Transverse colon (tissue), 4 donors: Measurements from ENCODE around the gene FCGBP. TPM values are rescaled to one million over a fixed set of nuclear protein-coding genes. Genes with fewer than 3 reads are reported as not detected.

Experiments
- DNase-seq: peaks from one replicate; pipeline ENCODE4 v3.0.0-alpha.2; 2019
- H3K27ac ChIP-seq, 4 donors: fragments of 200-600 bp; sonication (generic); 2 replicates each; pipeline ENCODE4 v1.5.1; 2016 to 2018; ENCODE audit warnings: inconsistent platforms in 4 of 4
- H3K27me3 ChIP-seq: fragments of 200-600 bp; sonication (generic); 2 replicates; pipeline ENCODE4 v1.5.1; 2017; ENCODE audit warnings: inconsistent platforms
- H3K36me3 ChIP-seq, 4 donors: fragments of 200-600 bp; sonication (generic); 2 replicates each; pipeline ENCODE4 v1.5.1; 2017 to 2019; ENCODE audit warnings: inconsistent platforms in 4 of 4
- H3K4me1 ChIP-seq, 4 donors: fragments of 200-600 bp; sonication (generic); 2 replicates each; pipeline ENCODE4 v1.5.1; 2017 to 2020; ENCODE audit warnings: inconsistent platforms in 4 of 4
- H3K4me3 ChIP-seq, 4 donors: fragments of 200-600 bp; sonication (generic); 1 replicate in 1 of 4; 2 replicates in 3 of 4; pipeline versions ENCODE4 v1.5.1 to v1.6.1; 2017 to 2019; ENCODE audit warnings: inconsistent platforms in 4 of 4
- H3K9me3 ChIP-seq, 2 donors: fragments of 200-600 bp; sonication (generic); 2 replicates each; pipeline ENCODE4 v1.5.1; 2017 to 2019; ENCODE audit warnings: inconsistent platforms in 2 of 2
- EP300 ChIP-seq: sonication (generic); formaldehyde crosslinking; IDR thresholded peaks from one replicate; pipeline ENCODE4 v1.6.1; 2017; ENCODE audit warnings: antibody characterized with exemption, low read depth
- POLR2A ChIP-seq: fragments of 450-650 bp; IDR thresholded peaks from one replicate; pipeline ENCODE4 v1.6.1; 2016; ENCODE audit warnings: antibody characterized with exemption, mild to moderate bottlenecking, moderate library complexity
- POLR2AphosphoS5 ChIP-seq, 3 donors: sonication (generic); formaldehyde crosslinking; IDR thresholded peaks; one replicate each; pipeline ENCODE4 v1.6.1; 2016; ENCODE audit warnings: antibody characterized with exemption in 3 of 3
- WGBS, 2 donors: methylation state at CpG; one replicate each; pipeline ENCODE4 v1.1.5; 2018; ENCODE audit warnings: low coverage in 1 of 2; 5-methylcytosine and 5-hydroxymethylcytosine counted together
- in situ Hi-C, 4 donors: fragments of 200-750 bp; cut with MboI; loops; one replicate each; pipeline versions ENCODE4 v1.15.0 to v1.15.1; 2017; ENCODE audit warnings: low sequenced_read_pairs in 3 of 4, low pct_ligation_motif_present in 1 of 4, low pct_unique_long_range_greater_than_20kb in 1 of 4
- intact Hi-C: fragments of 100-400 bp; cut with DNase I; formaldehyde crosslinking; loops from one replicate; pipeline ENCODE4 v1.15.1; 2023; ENCODE audit warnings: low total_unique reads
- total RNA-seq, 4 donors: library from RNA; depleted of rRNA; stranded (reverse); fragments of >200 nt; gene quantifications; one replicate each; pipeline ENCODE4 v1.1.0, GENCODE V29; 2016
- TF ChIP-seq, protein P1 (sequence below), 5 experiments: fragments of 200-600 bp in 3 of 5; fragments of 450-650 bp in 2 of 5; sonication (generic) in 3 of 5; IDR thresholded peaks; 1 replicate in 2 of 5; 2 replicates in 3 of 5; pipeline ENCODE4 v1.5.1; 2016 to 2017; ENCODE audit warnings: antibody characterized with exemption in 5 of 5, inconsistent platforms in 3 of 5, mild to moderate bottlenecking in 2 of 5, moderate library complexity in 1 of 5

The FCGBP gene
- total RNA-seq, 4 donors from 2014 or later: 1,603 to 6,178 (median 2,329) TPM

DNA sequence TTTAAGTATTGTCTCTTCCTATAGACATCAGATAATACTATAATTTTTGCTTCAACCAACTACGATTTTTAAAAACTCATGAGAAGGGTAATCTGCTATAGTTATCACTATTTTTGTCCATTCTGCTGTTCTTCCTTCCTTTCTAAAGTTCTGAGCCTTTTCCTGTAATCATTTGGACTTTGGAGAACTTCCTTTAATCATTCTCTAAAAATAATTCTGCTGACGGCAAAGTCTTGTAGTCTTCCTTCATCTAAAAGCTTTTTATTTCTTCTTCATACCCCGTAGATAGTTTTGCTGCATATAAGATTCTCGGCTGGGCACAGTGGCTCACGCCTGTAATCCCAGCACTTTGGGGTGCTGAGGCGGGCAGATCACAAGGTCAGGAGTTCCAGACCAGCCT is 5.1 kb upstream of the FCGBP start:
- H3K9me3 ChIP-seq: peaks cover 0 to 8% of the 10 kb centered on the region in 2 donors
- H3K4me3 ChIP-seq: no peak overlapping the region
- H3K27me3 ChIP-seq: peaks cover 3% of the 10 kb centered on the region
- DNase-seq: no peak
- H3K27ac ChIP-seq: no peak overlapping the region
- intact Hi-C loops (no loop called here), in situ Hi-C loops (no loop called here)
- H3K36me3 ChIP-seq: no peaks in the 10 kb centered on the region
- WGBS, 2 donors: 87 to 90% methylated on average over 6 of the region's 6 CpGs
- peaks cover 4 to 77% (median 50%) of the 10 kb centered on the region in 4 donors for H3K4me1 ChIP-seq
- TF ChIP-seq EP300: no peak
- TF ChIP-seq, protein P1, sequence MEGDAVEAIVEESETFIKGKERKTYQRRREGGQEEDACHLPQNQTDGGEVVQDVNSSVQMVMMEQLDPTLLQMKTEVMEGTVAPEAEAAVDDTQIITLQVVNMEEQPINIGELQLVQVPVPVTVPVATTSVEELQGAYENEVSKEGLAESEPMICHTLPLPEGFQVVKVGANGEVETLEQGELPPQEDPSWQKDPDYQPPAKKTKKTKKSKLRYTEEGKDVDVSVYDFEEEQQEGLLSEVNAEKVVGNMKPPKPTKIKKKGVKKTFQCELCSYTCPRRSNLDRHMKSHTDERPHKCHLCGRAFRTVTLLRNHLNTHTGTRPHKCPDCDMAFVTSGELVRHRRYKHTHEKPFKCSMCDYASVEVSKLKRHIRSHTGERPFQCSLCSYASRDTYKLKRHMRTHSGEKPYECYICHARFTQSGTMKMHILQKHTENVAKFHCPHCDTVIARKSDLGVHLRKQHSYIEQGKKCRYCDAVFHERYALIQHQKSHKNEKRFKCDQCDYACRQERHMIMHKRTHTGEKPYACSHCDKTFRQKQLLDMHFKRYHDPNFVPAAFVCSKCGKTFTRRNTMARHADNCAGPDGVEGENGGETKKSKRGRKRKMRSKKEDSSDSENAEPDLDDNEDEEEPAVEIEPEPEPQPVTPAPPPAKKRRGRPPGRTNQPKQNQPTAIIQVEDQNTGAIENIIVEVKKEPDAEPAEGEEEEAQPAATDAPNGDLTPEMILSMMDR (IDR thresholded peaks at IDR 0.05): no peak
- TF ChIP-seq POLR2AphosphoS5 (IDR thresholded peaks at IDR 0.05): no peak
- no peak for TF ChIP-seq POLR2A

GRCh38 chr19:39937787-39938186 is 3.4 kb upstream of the FCGBP start:
- H3K4me1 ChIP-seq: peaks cover 0 to 66% (median 46%) of the 10 kb centered on the region in 4 donors
- peaks cover 0 to 8% of the 10 kb centered on the region in 2 donors for H3K9me3 ChIP-seq
- no peak for DNase-seq
- peak overlapping the region; percentile 58 to 77 (median 69) for H3K27ac ChIP-seq
- H3K4me3 ChIP-seq: no peak overlapping the region
- in situ Hi-C loops: no loop called here
- H3K36me3 ChIP-seq: no peaks in the 10 kb centered on the region
- peaks cover 3% of the 10 kb centered on the region for H3K27me3 ChIP-seq
- TF ChIP-seq EP300 (no peak), POLR2AphosphoS5 (IDR thresholded peaks at IDR 0.05) (no peak), POLR2A (no peak)
- TF ChIP-seq, protein P1 (IDR thresholded peaks at IDR 0.05): no peak
- WGBS, 2 donors: 50 to 76% methylated on average over 2 of the region's 2 CpGs
- intact Hi-C loops: no loop called here

GRCh38 chr19:39937094-39937720 is 2.8 kb upstream of the FCGBP start:
- WGBS, 2 donors: 66 to 100% methylated on average over 1 to 5 of the region's 5 CpGs
- Histone ChIP-seq H3K27me3 (peaks cover 3% of the 10 kb centered on the region), H3K4me1 (peaks cover 0 to 60% (median 43%) of the 10 kb centered on the region in 4 donors), H3K36me3 (no peaks in the 10 kb centered on the region), H3K9me3 (peaks cover 0 to 8% of the 10 kb centered on the region in 2 donors), H3K4me3 (no peak overlapping the region), H3K27ac (peak overlapping the region; percentile 58 to 77 (median 69))
- in situ Hi-C loops (no loop called here), intact Hi-C loops (no loop called here)
- DNase-seq: no peak
- TF ChIP-seq POLR2A (no peak), EP300 (no peak), POLR2AphosphoS5 (IDR thresholded peaks at IDR 0.05) (no peak)
- TF ChIP-seq, protein P1 (IDR thresholded peaks at IDR 0.05): no peak

DNA sequence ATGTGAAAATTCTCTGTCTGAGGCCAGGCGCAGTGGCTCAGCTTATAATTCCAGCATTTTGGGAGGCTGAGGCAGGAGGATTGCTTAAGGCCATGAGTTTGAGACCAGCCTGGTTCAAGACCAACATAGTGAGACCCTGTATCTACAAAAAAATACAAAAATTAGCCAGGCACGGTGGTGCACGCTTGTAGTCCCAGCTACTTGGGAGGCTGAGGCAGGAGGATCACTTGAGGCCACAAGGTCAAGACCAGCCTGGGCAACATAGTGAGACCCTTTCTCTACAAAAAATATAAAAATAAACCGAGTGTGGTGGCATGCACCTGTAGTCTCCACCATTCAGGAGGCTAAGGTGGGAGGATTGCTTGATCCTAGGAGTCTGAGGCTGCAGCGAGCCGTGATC is 2.2 kb upstream of the FCGBP start:
- peaks cover 0 to 8% of the 10 kb centered on the region in 2 donors for H3K9me3 ChIP-seq
- intact Hi-C loops (no loop called here), in situ Hi-C loops (no loop called here)
- no peaks in the 10 kb centered on the region for H3K36me3 ChIP-seq
- H3K4me3 ChIP-seq: no peak overlapping the region
- peaks cover 0 to 54% (median 38%) of the 10 kb centered on the region in 4 donors for H3K4me1 ChIP-seq
- 94 to 95% methylated on average over 5 to 6 of the region's 6 CpGs for WGBS, 2 donors
- H3K27ac ChIP-seq: peak overlapping the region; percentile 58 to 77 (median 69)
- no peak for DNase-seq
- TF ChIP-seq, protein P1 (IDR thresholded peaks at IDR 0.05): no peak
- no peak for TF ChIP-seq POLR2A
- no peak for TF ChIP-seq EP300
- no peak for TF ChIP-seq POLR2AphosphoS5 (IDR thresholded peaks at IDR 0.05)
- peaks cover 3% of the 10 kb centered on the region for H3K27me3 ChIP-seq
